ENCODE measurements around the gene PRODH2.

Gene PRODH2

GRCh38 chr19:35812220-35813042, at the start of gene PRODH2:
Gene PRODH2, minus strand, starts transcription at chr19:35812845. Its CDS starts 40 bp downstream, at chr19:35812805.
- no peak for DNase-seq

GRCh38 chr19:35861640-35862160, 49.1 kb upstream of the PRODH2 start:
- no peak for DNase-seq

GRCh38 chr19:35860818-35861639, 48.4 kb upstream of the PRODH2 start:
- DNase-seq = no peak

GRCh38 chr19:35860436-35860817, 47.8 kb upstream of the PRODH2 start:
- no peak for DNase-seq

- DNase-seq = no peak
Measured at GRCh38 chr19:35859414-35859813, 46.8 kb upstream of the PRODH2 start.

GRCh38 chr19:35858311-35858710, 45.7 kb upstream of the PRODH2 start:
- no peak for DNase-seq

GRCh38 chr19:35856546-35857149, 44.0 kb upstream of the PRODH2 start, which contains the start of gene KIRREL2:
Gene KIRREL2, plus strand, starts transcription at chr19:35856911. Its CDS starts 209 bp downstream, at chr19:35857120.
- DNase-seq = no peak

- no peak for DNase-seq
Measured at GRCh38 chr19:35853038-35853756, 40.6 kb upstream of the PRODH2 start.

- DNase-seq = no peak
Measured at GRCh38 chr19:35852029-35852780, 39.6 kb upstream of the PRODH2 start, which contains the start of gene NPHS1. Gene NPHS1, minus strand, starts transcription at chr19:35852504. Its CDS starts 667 bp downstream, at chr19:35851837.

- peak; percentile 35 to 47 for DNase-seq
Measured at GRCh38 chr19:35851213-35852028, 38.8 kb upstream of the PRODH2 start.

GRCh38 chr19:35848919-35849505, 36.4 kb upstream of the PRODH2 start:
- no peak for DNase-seq

GRCh38 chr19:35848486-35848885, 35.8 kb upstream of the PRODH2 start:
- DNase-seq = no peak

- DNase-seq = no peak
Measured at GRCh38 chr19:35847911-35848310, 35.3 kb upstream of the PRODH2 start.

- peak in 1 of 2 experiments; percentile 17 for DNase-seq
Measured at GRCh38 chr19:35846038-35846668, 33.5 kb upstream of the PRODH2 start.

- DNase-seq = peak; percentile 27 to 59
Measured at GRCh38 chr19:35845215-35846037, 32.8 kb upstream of the PRODH2 start.

GRCh38 chr19:35844482-35845214, 32.0 kb upstream of the PRODH2 start:
- DNase-seq = no peak

- DNase-seq = no peak
Measured at GRCh38 chr19:35843676-35844481, 31.2 kb upstream of the PRODH2 start.

Data from NCI-H1930 (cell line).